GM19455 (cell line): ENCODE measurements around the gene NDUFB2.
"Not testable (repeated sequence)": the region's sequence is repeated elsewhere in the genome, so short reads cannot be mapped to it uniquely, and the experiment has no call there.

Experiments
- ATAC-seq: cut with Tn5 transposase; IDR thresholded peaks from one replicate; pipeline ENCODE4 v1.9.1; 2021; ENCODE audit not compliant: unreplicated experiment

The NDUFB2 gene

GRCh38 chr7:140734096-140734495, 37.6 kb downstream of the NDUFB2 start:
- ATAC-seq, result no peak

- no peak for ATAC-seq
Observed at GRCh38 chr7:140734729-140735128, 38.2 kb downstream of the NDUFB2 start.

GRCh38 chr7:140738280-140738679, 41.8 kb downstream of the NDUFB2 start:
- no peak for ATAC-seq

- ATAC-seq, result not testable (repeated sequence)
Observed at GRCh38 chr7:140743255-140743654, 46.7 kb downstream of the NDUFB2 start.

- no peak for ATAC-seq
Observed at GRCh38 chr7:140744005-140744404, 47.5 kb downstream of the NDUFB2 start.

GRCh38 chr7:140745266-140746058, 49.0 kb downstream of the NDUFB2 start:
- no peak for ATAC-seq

GRCh38 chr7:140746751-140747150, 50.2 kb downstream of the NDUFB2 start:
- no peak for ATAC-seq

- ATAC-seq, result no peak
Observed at GRCh38 chr7:140752533-140752932, 56.0 kb downstream of the NDUFB2 start.

GRCh38 chr7:140754506-140754905, 58.0 kb downstream of the NDUFB2 start:
- no peak for ATAC-seq
